ENCODE results near the gene SSBP3.

Gene SSBP3

DNA sequence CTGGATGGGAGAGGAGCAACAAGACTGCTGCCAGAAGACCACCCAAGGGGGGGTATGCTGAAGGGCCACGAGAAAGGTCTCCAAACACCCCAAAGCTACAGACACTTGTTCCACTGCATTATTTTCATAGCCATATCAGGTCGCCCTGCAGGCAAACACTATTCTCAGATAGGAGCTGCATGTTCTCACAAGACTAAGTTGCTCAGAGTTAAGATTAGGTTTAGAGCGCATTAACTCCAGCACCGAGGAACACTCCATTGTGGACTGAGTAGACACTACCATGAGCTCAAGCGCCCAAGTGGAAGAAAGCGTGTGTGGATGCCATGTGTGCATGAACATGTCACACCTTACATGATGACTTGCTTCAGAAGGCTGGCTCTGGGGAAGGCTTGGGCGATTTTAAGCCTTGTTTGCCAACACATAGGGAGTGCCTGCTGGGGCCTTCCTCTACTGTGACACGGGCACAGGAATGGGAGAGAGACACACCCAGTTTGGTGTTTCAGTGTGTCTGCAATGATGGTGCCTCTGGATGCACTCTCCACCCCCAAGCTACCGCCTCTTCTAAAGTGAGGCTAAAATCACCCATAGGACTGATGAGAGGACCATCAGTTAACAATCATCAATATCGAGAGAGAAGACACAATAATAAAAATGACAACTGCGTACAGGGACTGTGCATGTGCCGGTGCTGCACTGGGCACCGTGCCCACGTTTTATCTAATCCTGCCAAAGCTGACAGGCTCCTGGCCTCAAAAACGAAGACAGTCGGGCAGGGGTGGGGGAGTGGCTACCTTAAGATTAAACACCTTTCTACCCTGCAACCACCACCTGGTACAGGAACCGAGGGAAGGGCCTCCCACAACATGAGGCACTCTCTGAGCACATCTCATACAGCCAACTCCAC, 34.9 kb downstream of the SSBP3 start:
- DNase-seq (ENCODE audit: low read depth), result no peak

DNA sequence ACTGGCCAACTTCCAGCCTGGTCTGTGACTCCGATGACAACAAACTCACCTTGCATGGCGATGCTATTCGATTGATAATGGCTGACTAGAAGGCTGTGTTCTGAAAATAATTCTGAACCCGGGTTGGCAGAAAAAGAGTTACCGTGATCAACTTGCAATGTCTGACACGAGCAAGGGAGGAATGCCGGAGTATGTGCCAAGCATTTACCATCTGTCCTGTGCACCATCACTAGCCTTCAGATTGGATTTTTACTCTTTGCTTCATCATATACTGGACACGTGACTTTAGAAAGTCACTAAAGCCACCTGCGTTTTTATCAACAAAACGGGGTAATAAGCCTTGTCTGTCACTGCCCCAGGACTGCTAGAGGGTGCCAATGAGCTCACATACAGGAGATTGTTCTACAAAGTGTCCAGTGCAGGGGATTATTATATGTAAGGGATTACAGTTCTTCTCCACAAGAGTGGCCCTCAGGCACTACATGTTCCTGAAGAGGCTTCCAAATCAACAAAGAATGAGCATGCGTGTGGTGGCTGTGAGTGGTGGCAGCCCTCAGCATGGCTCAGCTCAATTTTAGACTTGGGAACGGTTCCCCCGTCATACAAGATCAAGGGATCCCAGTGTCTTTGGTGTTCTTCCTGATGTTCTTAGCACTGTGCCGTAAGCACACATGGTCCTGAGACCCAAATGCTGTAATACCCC, 35.8 kb downstream of the SSBP3 start:
- no peak for DNase-seq (ENCODE audit: low read depth)

GRCh38 chr1:54367613-54368012, 38.6 kb downstream of the SSBP3 start:
- no peak for DNase-seq (ENCODE audit: low read depth)

DNA sequence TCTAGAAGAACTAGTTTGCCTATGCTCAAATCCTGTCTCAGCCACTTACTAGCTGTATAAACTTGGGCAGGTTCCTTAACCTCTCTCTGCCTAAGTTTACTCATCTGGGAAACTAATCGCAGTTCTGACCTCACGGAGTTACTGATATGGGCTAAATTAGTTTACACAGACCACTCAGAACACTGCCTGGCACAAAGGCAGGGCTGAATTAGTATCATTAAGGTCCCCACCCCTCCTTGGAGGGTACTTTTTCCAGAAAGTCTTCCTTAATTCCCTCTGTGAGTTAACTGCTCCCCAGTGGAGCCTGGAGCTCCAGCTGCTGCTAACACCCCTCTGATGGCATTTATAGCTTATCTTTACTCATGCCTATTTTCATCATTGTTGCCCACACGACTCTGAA, 40.3 kb downstream of the SSBP3 start:
- no peak for DNase-seq (ENCODE audit: low read depth)

DNA sequence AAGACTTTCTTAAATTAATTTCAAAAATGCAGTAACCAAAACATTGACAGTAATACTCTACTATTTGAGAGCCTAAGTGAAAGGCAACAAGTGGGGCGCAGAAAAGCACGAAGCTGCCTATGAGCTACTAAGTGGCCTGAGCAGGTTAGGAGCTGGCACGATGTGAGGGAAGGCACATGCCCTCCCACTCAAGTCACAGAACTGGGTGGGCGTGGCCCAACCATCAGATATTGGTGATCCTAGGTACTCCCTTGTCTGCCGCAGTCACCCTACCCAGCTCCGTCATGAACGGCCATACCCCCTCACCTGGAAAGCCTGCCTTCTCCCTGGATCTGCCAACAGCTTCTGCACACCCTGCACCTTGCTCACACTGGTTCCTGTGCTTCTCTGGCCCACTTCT, 40.8 kb downstream of the SSBP3 start:
- DNase-seq (ENCODE audit: low read depth), result no peak

- no peak for DNase-seq (ENCODE audit: low read depth)
Observed at GRCh38 chr1:54364995-54365394, 41.2 kb downstream of the SSBP3 start.

GRCh38 chr1:54364582-54364981, 41.6 kb downstream of the SSBP3 start:
- no peak for DNase-seq (ENCODE audit: low read depth)

- no peak for DNase-seq (ENCODE audit: low read depth)
Observed at GRCh38 chr1:54363925-54364324, 42.3 kb downstream of the SSBP3 start.

DNA sequence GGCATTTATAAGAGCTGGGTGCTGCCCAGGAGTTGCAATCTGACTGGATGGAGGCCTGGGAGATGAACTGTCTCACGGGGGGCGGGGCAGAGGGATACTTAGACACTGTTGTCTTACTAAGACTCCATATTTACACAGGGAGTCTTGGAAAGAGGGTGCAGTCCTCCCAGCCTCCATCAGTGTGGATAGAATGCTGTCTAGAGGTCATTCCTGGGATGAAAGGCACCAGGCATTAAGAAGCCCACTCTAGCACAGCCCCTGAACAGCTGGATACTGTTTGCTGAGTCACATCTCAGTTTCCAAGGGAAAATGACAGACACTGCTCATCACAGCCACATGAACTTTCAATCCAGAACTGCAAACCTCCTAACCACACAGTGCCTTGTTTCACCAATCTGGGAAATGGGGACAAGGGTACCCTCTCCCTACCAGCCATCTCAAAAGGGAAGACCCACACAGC, 43.3 kb downstream of the SSBP3 start:
- no peak for DNase-seq (ENCODE audit: low read depth)

DNA sequence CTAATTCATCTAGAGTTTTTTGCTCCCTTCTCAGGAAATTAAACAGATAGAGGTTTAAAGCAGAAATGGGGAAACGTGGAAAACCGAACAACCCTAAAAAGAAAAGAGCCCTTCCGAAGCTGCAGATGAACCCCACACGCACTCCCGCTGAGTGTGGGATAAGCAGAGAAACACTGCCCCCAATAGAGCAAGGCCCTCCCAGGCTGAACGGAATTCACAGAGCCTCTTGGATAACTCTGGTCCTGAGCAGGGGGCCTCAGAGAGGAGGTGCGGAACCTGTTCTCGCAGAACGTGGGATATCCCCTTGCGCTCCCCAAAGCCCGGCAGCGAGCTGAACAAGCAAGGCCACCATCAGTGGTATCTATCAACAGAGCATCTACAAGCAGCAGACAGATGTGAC, 44.9 kb downstream of the SSBP3 start:
- no peak for DNase-seq (ENCODE audit: low read depth)

DNA sequence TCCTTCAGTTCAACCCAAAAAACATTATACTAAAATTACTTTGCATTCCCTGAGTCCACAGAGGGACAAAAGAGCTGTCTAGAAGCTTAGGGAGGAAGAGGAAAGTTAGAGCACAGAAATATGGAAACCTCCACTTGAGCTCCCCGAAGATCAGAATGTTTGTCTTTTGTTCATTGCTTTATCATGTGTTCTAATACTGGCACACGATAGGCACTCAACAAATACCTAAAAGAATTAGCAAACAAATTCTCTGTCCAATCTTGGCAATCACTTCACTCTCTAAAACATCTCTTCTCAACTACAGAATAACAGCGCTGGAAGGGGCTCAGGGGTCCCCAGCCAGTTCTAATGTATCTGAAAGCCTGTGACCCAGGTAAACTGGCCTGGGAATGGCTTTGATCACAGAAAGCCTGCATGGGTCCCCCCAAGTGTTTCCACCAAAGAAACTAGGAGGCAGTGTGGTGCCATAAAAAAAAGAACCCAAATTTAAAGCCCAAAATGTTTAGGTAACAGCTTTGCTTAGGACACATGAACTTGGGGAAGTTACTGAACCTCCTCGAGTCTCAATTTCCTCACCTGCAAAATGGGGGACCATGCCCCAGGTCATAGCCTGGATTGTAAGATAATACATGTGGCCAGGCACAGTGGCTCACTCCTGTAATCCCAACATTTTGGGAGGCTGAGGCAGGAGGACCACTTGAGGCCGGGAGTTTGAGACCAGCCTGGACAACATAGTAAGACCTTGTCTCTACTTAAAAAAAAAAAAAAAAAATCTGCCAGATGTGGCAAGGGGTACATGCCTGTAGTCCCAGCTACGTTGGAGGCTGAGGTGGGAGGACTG, 45.8 kb downstream of the SSBP3 start:
- no peak for DNase-seq (ENCODE audit: low read depth)

- no peak for DNase-seq (ENCODE audit: low read depth)
Observed at GRCh38 chr1:54359393-54360162, 46.6 kb downstream of the SSBP3 start.

DNA sequence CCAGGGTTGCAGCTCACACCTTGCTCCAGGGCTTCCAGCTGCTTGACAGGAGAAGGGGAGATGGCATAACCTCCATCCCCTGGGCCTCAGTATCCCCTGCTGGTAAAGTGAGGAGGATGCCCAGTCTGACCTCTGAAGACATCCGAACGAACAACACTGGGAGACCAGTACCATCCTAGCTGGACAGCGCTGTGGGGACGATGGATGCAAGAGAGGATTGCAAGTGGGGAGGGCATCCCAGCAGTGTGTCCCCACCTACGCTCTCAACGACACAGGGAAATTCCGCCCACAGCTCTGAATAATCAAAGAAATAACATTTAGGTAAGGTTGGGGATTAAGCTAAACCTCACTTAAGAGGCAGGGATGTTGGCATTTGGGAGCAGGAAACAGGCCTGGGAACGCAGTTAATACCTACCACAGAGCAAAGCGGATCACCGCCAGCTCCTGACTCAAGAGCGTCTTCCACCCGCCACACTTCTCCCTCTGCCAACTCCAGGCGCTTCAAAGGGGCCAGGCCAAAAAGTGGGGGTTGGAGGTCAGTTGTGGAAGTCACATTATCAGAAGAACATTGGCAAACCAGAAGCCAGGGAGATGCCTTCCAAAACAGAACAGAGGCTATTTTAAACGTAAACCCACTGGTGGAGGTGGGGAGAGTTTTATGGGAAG, 47.6 kb downstream of the SSBP3 start:
- no peak for DNase-seq (ENCODE audit: low read depth)

DNA sequence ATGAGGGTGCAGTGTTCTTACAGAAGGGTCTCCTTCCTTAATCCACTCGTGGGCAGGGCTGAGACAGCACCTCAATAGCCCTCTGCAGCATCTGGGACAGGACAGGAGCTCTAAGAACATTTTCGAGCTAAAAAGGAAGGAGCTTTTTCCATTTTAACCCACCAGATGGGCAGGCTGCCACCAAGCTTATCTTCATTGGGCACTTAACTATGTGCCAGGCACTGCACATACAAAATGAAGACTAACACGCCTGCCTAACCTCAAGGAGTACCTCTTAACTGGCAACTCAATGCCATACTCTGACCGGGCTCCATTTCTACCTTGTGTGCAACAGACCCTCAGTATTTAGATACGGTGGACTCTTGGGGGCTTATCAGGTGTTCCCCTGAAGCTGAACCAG, 48.2 kb downstream of the SSBP3 start:
- DNase-seq (ENCODE audit: low read depth), result no peak

DNA sequence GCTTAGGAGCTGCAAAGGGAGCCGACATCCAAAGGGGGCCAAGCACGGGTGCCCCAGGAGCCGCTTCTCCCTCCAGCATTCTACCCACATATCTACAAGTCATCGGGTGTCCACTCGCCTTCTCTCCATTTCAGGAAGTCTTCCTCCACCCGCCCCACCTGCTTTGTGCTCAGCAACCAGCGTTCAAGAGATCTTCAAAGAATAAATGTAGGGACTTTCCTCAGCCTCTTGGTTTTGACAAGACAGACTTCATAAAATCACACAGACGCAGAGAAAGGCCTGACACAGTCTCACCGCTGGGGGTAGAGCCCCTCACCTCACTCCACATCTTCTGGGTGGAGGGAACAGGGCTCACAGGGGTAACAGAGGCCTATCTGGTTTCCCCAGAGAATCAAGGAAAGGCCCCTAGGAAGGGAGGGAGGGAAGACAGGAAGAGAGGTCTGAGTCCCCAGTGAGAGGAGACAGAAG, 49.5 kb downstream of the SSBP3 start:
- DNase-seq (ENCODE audit: low read depth), result no peak

DNA sequence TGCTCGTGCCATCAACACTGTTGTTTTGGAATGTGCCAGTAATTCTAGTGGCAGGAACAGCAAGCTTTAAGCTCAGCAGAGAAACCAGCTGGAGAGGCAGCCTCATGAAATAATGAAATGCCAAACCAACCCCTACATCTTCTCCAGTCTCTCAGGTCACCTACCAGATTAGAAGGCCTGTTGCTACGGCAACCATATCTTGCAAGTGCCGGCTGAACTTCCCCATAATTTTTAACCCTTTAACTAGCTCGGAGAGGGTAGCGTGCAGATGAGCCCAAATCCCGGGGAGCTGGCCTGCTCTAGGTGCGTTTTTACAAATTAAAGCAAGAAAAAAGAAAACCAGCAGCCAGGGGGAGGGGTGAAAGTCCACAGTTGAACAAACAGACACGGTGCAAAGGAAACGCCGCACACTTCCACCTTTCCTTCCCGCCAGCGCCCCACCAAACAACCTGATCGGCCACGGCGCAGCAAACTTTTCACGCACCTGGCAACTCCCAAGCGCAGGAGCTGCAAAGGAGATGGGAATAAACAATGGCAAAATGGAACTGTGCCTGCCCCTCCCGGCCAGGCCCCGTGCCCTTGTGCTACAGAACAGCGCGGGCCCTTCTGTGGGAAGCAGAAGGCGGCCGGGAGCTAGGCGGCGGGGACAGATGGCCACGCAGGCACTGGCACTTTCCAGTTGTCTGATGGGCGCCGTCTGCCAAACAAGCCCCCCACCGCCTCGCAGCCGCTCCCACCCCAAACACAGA, 50.1 kb downstream of the SSBP3 start:
- DNase-seq (ENCODE audit: low read depth), result no peak

GRCh38 chr1:54354899-54355298, 51.3 kb downstream of the SSBP3 start:
- DNase-seq (ENCODE audit: low read depth), result no peak

GRCh38 chr1:54353959-54354358, 52.2 kb downstream of the SSBP3 start:
- no peak for DNase-seq (ENCODE audit: low read depth)

- DNase-seq (ENCODE audit: low read depth), result no peak
Observed at GRCh38 chr1:54352755-54353154, 53.4 kb downstream of the SSBP3 start.

DNA sequence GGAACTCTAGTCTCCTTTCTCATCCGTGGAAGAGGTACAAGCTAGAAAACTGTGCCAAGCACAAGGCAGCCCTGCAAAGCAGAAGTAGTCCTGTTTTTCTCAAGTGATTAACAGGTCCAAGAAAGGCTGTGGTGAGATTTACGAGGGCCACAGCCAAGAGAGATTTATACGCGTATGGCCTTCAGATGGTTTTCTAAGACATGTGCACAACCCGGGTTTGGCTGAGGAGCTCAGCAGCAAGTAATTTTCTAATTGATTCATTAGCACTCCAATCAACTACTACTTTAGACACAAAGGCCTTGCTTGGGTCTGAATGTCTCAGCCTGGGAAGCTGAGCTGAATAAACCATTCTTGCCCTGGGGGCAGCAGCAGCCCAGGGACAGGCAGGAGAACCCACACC, 55.8 kb downstream of the SSBP3 start:
- no peak for DNase-seq (ENCODE audit: low read depth)
